Measurements from ENCODE around the gene RAP1GAP2.

Gene RAP1GAP2

DNA sequence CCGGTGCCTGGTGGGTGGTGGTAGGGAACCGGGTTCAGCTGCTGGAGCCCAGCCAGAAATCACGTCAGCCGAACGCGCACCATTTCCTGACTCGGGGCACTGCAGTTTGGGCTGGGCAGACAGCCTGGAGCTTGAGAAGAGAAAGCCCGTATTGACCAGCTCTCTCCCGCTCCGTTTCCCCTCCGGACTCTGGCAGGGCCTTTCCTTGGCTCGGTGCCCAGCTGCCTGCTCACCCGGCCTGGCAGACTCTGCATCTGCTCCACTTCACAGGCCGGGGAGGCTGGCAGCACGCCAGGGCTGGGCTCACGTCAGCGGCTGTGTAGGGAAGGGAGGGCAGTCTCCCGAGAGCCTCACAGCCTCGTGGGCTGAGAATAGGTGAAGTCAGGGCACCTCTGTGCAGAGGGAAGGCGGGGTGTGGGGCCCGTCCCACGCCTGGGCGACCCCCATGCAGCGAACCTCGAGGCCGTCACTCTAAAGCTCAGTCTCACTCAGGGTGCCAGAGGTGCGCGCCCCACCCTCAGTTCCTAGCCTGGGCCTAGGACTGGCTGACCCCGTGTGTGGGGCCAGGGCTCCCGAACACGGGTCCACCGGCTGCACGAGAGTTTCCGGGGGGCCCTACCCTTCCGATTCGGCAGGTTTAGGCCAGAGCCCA, 208.0 kb downstream of the RAP1GAP2 start:
- DNase-seq, result peak; percentile 8

GRCh38 chr17:3004925-3005324, 208.7 kb downstream of the RAP1GAP2 start:
- DNase-seq, result no peak

DNA sequence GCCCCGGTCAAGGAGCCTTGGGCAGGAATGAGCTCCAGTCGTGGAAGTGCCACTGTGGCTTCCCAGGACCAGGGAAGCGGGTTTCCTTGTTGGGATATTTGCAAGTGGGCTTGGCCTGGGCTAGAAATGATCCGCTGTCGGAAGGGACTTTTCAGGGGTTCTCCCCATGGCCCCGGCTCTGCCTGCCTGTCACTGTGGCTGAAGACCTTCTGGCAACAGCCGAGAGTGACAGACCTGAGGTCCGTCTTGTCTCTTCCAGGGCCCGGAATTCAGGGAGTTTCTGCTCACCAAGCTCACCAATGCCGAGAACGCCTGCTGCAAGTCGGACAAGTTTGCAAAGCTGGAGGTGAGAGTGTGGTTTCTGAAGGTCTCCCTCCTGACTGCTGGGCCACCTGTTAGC, 209.5 kb downstream of the RAP1GAP2 start:
- DNase-seq, result no peak

DNA sequence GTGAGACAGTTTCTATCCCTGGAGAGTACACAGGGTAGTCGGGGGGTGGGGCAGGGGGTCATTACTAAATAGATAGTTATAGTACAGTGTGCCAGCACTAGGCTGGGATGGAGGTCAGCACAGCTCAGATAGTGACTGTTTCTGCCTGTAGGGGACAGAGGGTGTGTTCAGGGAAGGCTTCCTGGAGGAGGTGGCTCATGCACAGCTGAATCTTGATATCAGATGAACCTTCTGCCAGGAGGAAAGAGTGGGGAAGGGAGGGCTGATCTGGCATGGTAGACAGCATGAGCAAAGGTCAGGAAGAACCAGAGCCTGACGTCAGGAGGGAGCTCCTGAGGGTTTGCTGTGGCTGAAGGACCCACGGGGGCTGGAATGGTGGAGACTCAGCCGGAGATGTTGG, 210.6 kb downstream of the RAP1GAP2 start:
- DNase-seq, result no peak

- DNase-seq, result no peak
These were observed 211.4 kb downstream of the RAP1GAP2 start for GRCh38 chr17:3007651-3008121.

GRCh38 chr17:3008336-3009288, 212.4 kb downstream of the RAP1GAP2 start:
- no peak for DNase-seq

GRCh38 chr17:3009411-3009920, 213.2 kb downstream of the RAP1GAP2 start:
- no peak for DNase-seq

GRCh38 chr17:3011891-3012290, 215.7 kb downstream of the RAP1GAP2 start:
- DNase-seq, result no peak

DNA sequence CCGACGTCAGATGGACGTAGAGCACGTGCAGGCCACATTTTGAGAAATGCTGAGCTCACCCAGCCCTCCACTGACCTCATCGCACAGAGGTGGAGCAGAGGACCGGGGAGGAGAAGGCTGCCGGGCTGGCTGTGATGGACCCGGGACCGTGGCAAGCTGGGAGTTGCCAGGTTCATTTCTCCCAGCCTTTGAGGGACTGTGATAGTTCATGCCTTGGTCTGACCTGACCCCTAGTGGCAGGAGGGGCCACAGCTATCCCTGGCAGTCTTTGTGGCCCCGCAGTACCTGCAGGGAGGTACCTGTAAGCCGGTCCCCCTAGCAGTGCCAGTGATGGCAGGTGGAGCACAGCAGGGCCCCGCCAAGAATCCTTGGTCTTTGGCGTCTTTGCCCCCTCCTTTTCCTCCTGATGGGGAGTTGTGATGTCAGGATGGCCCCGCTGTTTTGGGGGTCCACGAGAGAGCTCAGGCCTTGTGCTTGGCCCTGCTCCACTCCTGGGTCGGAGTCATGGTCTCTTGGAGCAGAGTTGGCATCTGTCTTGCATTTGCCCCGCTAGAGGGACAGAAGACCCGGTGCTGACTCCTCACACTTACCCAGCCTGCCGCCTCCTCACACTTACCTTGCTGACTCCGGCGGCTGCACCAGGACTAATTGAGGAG, 216.8 kb downstream of the RAP1GAP2 start:
- peak; percentile 49 for DNase-seq

GRCh38 chr17:3015890-3016289, 219.7 kb downstream of the RAP1GAP2 start:
- no peak for DNase-seq

DNA sequence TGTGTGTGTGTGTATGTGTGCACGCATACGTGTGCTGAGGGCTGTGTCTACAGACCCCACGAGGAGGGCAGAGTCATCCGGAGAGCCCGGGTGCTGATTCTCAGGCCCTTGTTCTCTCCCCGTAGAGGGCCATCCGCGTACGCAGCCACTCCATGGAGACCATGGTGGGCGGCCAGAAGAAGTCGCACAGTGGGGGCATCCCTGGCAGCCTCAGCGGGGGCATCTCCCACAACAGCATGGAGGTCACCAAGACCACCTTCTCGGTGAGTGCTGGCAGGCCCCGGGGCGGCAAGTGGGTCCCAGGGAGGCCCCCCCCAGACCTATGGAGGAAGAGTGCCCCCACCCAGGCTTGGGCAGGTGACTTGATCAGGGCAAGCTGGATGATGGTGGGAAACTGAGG, 221.7 kb downstream of the RAP1GAP2 start:
- no peak for DNase-seq

- DNase-seq, result no peak
These were observed 223.5 kb downstream of the RAP1GAP2 start for GRCh38 chr17:3019761-3020160.

- DNase-seq, result no peak
These were observed 224.1 kb downstream of the RAP1GAP2 start for GRCh38 chr17:3020381-3020780.

DNA sequence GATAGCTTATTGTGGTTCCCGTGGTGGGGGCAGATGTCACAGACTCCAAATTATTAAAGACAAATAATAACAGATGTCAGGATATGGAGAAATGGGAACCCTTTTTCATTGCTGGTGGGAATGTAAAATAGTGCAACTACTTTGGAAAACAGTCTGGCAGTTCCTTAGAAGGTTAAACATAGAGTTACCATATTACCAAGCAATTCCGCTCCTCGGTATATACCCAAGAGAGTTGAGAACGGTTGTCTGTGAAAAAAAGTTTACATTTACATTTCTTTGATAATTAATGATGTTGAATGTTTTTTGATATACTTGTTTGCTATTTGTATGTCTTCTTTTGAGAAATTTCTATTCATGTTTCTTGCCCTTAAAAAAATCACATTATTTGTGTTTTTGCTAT, 226.0 kb downstream of the RAP1GAP2 start:
- DNase-seq, result no peak

DNA sequence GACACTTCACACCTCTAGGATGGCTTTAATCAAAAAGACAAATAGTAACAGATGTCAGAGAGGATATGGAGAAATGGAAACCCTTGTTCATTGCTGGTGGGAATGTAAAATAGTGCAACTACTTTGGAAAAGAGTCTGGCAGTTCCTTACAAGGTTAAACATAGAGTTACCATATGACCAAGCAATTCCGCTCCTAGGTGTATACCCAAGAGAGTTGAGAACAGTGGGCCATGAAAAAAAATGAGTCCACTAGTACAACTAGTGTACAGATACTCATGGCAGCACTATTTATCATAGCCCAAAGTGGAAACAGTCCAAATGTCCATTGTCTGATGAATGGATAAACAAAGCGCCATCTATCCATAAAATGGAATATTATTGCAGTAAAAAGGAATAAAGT, 228.1 kb downstream of the RAP1GAP2 start:
- DNase-seq, result no peak

DNA sequence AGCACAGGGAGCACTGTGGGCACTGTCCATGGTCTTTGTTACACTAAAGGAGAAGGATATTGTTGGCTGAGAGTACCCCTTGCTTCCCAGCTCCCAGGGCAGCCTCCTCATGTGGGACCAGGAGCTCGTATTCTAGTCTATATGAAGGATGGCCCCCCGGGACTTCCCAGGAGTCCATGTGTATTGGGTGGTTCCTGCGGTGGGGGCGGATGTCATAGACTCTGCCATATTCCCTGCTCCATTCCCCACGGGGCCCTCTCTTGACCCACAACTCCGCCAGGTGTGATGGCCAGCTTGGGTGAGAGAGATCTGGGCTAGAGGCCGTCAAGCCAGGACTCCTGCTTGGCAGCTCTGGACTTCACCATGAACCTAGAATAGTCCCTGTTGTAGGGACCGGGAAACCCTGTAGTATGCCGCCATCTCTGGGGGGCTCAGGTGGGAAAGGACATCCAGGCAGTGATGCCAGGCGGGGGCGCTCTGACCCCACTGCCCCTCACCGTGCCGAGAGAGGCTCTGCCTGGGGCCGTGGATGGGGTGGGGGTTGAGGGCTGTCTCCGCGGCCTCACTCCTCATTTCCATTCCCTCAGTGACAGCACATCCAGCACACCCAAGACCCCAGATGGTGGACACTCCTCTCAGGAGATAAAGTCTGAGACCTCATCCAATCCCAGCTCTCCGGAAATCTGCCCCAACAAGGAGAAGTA, 229.3 kb downstream of the RAP1GAP2 start:
- DNase-seq, result no peak

GRCh38 chr17:3026125-3026855, 230.1 kb downstream of the RAP1GAP2 start:
- DNase-seq, result no peak

DNA sequence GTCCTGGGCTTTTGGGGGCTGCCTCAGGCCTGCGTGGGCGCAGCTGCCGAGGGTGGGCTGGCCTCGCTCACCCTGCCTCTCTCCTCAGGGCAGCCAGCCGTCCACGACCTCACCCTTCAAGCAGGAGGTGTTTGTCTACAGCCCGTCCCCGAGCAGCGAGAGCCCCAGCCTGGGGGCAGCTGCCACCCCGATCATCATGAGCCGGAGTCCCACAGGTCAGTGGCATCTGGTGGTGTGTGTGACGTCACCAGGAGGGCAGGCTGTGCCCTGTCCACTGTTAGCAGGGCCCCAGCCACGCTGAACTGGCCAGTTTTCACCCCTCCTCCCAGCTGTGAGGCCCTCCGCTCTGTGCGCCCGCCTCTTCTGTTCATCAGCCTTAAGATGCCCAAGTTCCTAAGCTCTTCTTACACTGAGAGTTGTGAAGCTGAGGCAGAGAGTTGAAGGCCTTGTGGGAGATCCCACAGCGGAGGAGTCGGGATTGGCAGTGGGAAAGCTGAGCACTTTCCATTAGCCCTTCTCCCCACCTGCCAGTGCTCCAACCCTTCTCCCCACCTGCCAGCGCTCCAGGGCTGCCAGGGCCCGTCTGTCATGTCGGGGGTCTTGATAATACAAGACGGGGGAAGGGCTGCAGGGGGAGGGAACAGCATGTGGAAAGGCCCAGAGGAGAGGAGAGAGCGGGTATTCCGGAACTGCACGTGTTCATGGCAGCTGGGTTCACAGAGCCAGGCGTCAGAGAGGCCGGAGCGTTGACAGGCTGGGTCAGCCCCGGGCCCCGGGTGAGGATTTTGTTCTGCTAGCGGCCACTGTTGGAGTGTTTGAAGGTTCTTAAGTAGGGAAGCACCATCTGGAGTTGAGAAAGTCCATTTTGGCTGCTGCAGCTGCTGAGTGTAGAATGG, 230.9 kb downstream of the RAP1GAP2 start:
- DNase-seq, result no peak

GRCh38 chr17:3027786-3028532, 231.7 kb downstream of the RAP1GAP2 start:
- DNase-seq, result no peak

All from activated CD4-positive, alpha-beta T cell treated with anti-CD3 and anti-CD28 coated beads, Interleukin-10, Interleukin-2, amounts not matched to agents 100 ng/mL and 50 ng/mL, durations not matched to agents 16 hours and 8 hours (primary cell).